ENCODE measurements around the gene BRDT. TPM values are rescaled to one million over a fixed set of nuclear protein-coding genes. Genes with fewer than 3 reads are reported as not detected.

The BRDT gene
- total and polyA plus RNA-seq, 2 donors (not counting 3 experiments of a cell fraction or from before 2014, with no cell fraction given): not detected

DNA sequence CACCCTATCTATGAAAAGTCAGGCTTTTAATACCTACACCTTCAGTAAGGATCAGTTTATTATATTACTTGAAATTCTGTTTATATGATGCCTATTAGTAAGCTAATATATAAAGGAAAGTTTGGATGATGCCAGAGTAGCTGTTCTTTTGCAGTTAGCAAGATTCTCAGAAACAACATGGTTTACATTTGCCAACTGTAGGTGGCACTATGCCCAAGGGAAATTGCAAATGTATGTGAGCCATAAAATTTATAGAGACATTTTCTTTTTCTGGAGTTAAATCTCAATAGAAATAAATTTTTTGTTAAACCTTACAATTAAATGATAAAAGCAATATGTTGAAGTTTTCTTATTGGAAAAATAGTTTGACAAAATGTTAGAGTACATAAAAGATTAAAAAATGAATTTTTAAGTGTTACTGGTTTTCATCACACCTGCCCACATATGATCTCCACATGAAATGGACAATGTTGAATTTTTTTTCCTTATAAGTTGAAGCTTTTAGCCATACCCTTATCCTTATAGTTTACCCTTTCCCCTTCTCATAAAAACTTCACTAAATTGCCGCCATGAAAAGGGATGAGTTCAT is 48.5 kb downstream of the BRDT start:
- H3K4me3 ChIP-seq (replicated peaks in 1 of 3; ENCODE audit: insufficient read depth in 1 of 3, low read depth in 1 of 3, low read length in 3 of 3): no peak overlapping the region
- H4K20me1 ChIP-seq (replicated peaks; ENCODE audit: control insufficient read depth, extremely low read depth, insufficient read depth, low read length): no peaks in the 10 kb centered on the region
- TF ChIP-seq EZH2 (IDR thresholded peaks at IDR 0.05; ENCODE audit: borderline replicate concordance, low read depth, low read length, severe bottlenecking): no peak
- TF ChIP-seq, protein P1, sequence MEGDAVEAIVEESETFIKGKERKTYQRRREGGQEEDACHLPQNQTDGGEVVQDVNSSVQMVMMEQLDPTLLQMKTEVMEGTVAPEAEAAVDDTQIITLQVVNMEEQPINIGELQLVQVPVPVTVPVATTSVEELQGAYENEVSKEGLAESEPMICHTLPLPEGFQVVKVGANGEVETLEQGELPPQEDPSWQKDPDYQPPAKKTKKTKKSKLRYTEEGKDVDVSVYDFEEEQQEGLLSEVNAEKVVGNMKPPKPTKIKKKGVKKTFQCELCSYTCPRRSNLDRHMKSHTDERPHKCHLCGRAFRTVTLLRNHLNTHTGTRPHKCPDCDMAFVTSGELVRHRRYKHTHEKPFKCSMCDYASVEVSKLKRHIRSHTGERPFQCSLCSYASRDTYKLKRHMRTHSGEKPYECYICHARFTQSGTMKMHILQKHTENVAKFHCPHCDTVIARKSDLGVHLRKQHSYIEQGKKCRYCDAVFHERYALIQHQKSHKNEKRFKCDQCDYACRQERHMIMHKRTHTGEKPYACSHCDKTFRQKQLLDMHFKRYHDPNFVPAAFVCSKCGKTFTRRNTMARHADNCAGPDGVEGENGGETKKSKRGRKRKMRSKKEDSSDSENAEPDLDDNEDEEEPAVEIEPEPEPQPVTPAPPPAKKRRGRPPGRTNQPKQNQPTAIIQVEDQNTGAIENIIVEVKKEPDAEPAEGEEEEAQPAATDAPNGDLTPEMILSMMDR (IDR thresholded peaks at IDR 0.05; ENCODE audit: extremely low read depth in 1 of 2, insufficient read depth in 1 of 2, low read depth in 1 of 2, low read length in 2 of 2): peak; percentile 48 to 51
- no peak for TF ChIP-seq JUN (IDR thresholded peaks at IDR 0.05; ENCODE audit: borderline replicate concordance, insufficient read depth, insufficient read length, low read depth)
- no peak for TF ChIP-seq POLR2AphosphoS5 (IDR thresholded peaks at IDR 0.05; ENCODE audit: insufficient read depth, low read depth, low read length)
- no peaks in the 10 kb centered on the region for H3K79me2 ChIP-seq (ENCODE audit: control insufficient read depth, insufficient read depth, low read length)
- H2AFZ ChIP-seq (ENCODE audit: low read depth, low read length): no peak overlapping the region
- H3K27me3 ChIP-seq (ENCODE audit: control insufficient read depth in 2 of 2, insufficient read depth in 2 of 2, low read length in 2 of 2): no peaks in the 10 kb centered on the region
- ChIA-PET CTCF (interaction anchor here (0.6 to 7.3 kb wide), 45 partner anchors 8 to 837 kb away, joined by 3 to 232 read pairs (median 5); partner anchors contain the start of genes GLMN and RPAP2), POLR2A (no interaction called here)
- DNase-seq (ENCODE audit: low read depth, low spot score) (peak; percentile 59), FAIRE-seq (peak; percentile 72)
- dilution Hi-C loops (cut with MboI; ENCODE audit: extremely low pct_ligation_motif_present, low sequenced_read_pairs) (no loop called here), intact Hi-C loops (cut with micrococcal nuclease) (loop anchor here (1.0 to 5.0 kb wide), 4 partner anchors 294 to 625 kb away; partner anchors contain the start of genes GLMN and RPAP2)
- H3K9ac ChIP-seq (replicated peaks; ENCODE audit: extremely low read depth, insufficient read depth, low read length): no peak overlapping the region
- no peaks in the 10 kb centered on the region for H3K4me1 ChIP-seq (ENCODE audit: control insufficient read depth, extremely low read depth, insufficient read depth, low read length)
- H3K4me2 ChIP-seq (ENCODE audit: insufficient read depth, low read length): no peak overlapping the region
- no TSS peak for BruUV-seq (replicated peaks)
- H3K36me3 ChIP-seq (ENCODE audit: control insufficient read depth in 2 of 2, extremely low read depth in 1 of 2, insufficient read depth in 2 of 2, low read length in 2 of 2): no peaks in the 10 kb centered on the region
- H3K27ac ChIP-seq (ENCODE audit: insufficient read depth, low read depth, low read length): no peak overlapping the region
- H3K9me3 ChIP-seq (replicated peaks; ENCODE audit: control insufficient read depth, insufficient read depth, low read length): no peaks in the 10 kb centered on the region
- no peaks in the 10 kb centered on the region for H3K9me1 ChIP-seq (replicated peaks; ENCODE audit: control insufficient read depth, extremely low read depth, insufficient read depth, low read length)

DNA sequence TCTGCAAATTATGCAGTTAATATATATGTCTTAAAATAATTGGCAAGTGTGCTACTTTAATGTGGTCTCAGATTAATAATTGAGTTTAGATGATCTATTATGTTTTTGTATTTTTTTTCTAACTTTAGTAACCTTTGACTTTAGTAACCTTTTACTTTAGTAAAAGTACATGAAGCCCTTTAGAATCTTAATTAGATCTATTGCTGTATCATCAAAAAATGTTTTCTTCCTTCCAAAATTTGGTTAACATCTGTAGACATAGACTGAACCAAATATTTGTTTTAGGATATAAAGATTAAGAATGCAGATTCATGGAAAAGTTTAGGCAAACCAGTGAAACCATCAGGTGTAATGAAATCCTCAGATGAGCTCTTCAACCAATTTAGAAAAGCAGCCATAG is 54.9 kb downstream of the BRDT start:
- dilution Hi-C loops (cut with MboI; ENCODE audit: extremely low pct_ligation_motif_present, low sequenced_read_pairs): no loop called here
- BruUV-seq (replicated peaks): no TSS peak
- H4K20me1 ChIP-seq (replicated peaks; ENCODE audit: control insufficient read depth, extremely low read depth, insufficient read depth, low read length): no peaks in the 10 kb centered on the region
- FAIRE-seq (no peak), DNase-seq (ENCODE audit: low read depth, low spot score) (no peak)
- H3K4me2 ChIP-seq (ENCODE audit: insufficient read depth, low read length): no peak overlapping the region
- H3K9me1 ChIP-seq (replicated peaks; ENCODE audit: control insufficient read depth, extremely low read depth, insufficient read depth, low read length): no peaks in the 10 kb centered on the region
- TF ChIP-seq JUN (IDR thresholded peaks at IDR 0.05; ENCODE audit: borderline replicate concordance, insufficient read depth, insufficient read length, low read depth) (no peak), EZH2 (IDR thresholded peaks at IDR 0.05; ENCODE audit: borderline replicate concordance, low read depth, low read length, severe bottlenecking) (no peak), FOS (IDR thresholded peaks at IDR 0.05; ENCODE audit: borderline replicate concordance, insufficient read depth, low read length) (no peak), POLR2AphosphoS5 (IDR thresholded peaks at IDR 0.05; ENCODE audit: insufficient read depth, low read depth, low read length) (no peak), POLR2A (IDR thresholded peaks at IDR 0.05; ENCODE audit: low read depth, low read length) (no peak), GATA2 (IDR thresholded peaks at IDR 0.05; ENCODE audit: insufficient read depth, insufficient read length, low read depth, low read length) (no peak), MYC (IDR thresholded peaks at IDR 0.05; ENCODE audit: low read depth, low read length) (no peak)
- TF ChIP-seq, protein P1 (IDR thresholded peaks at IDR 0.05; ENCODE audit: extremely low read depth in 1 of 2, insufficient read depth in 1 of 2, low read depth in 1 of 2, low read length in 2 of 2): no peak
- TF ChIP-seq, protein P2, sequence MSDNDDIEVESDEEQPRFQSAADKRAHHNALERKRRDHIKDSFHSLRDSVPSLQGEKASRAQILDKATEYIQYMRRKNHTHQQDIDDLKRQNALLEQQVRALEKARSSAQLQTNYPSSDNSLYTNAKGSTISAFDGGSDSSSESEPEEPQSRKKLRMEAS (IDR thresholded peaks at IDR 0.05; ENCODE audit: insufficient read depth, insufficient read length): no peak
- H3K4me3 ChIP-seq (replicated peaks in 1 of 3; ENCODE audit: insufficient read depth in 1 of 3, low read depth in 1 of 3, low read length in 3 of 3): no peak overlapping the region
- CTCF ChIA-PET: interaction anchor here (1.0 to 2.5 kb wide), 3 partner anchors 8 to 287 kb away, joined by 4 to 15 read pairs (median 12); no protein-coding TSS in a partner anchor
- H3K36me3 ChIP-seq (ENCODE audit: control insufficient read depth in 2 of 2, extremely low read depth in 1 of 2, insufficient read depth in 2 of 2, low read length in 2 of 2): no peaks in the 10 kb centered on the region
- intact Hi-C loops (cut with micrococcal nuclease): no loop called here
- H3K79me2 ChIP-seq (ENCODE audit: control insufficient read depth, insufficient read depth, low read length): no peaks in the 10 kb centered on the region
- POLR2A ChIA-PET: no interaction called here
- no peaks in the 10 kb centered on the region for H3K4me1 ChIP-seq (ENCODE audit: control insufficient read depth, extremely low read depth, insufficient read depth, low read length)
- H3K9me3 ChIP-seq (replicated peaks; ENCODE audit: control insufficient read depth, insufficient read depth, low read length): no peaks in the 10 kb centered on the region
- H3K27ac ChIP-seq (ENCODE audit: insufficient read depth, low read depth, low read length): no peak overlapping the region
- H2AFZ ChIP-seq (ENCODE audit: low read depth, low read length): no peak overlapping the region
- H3K27me3 ChIP-seq (ENCODE audit: control insufficient read depth in 2 of 2, insufficient read depth in 2 of 2, low read length in 2 of 2): no peaks in the 10 kb centered on the region
- H3K9ac ChIP-seq (replicated peaks; ENCODE audit: extremely low read depth, insufficient read depth, low read length): no peak overlapping the region

Data from endothelial cell of umbilical vein (primary cell).